Measurements from ENCODE around the gene PRUNE1.

The PRUNE1 gene

DNA sequence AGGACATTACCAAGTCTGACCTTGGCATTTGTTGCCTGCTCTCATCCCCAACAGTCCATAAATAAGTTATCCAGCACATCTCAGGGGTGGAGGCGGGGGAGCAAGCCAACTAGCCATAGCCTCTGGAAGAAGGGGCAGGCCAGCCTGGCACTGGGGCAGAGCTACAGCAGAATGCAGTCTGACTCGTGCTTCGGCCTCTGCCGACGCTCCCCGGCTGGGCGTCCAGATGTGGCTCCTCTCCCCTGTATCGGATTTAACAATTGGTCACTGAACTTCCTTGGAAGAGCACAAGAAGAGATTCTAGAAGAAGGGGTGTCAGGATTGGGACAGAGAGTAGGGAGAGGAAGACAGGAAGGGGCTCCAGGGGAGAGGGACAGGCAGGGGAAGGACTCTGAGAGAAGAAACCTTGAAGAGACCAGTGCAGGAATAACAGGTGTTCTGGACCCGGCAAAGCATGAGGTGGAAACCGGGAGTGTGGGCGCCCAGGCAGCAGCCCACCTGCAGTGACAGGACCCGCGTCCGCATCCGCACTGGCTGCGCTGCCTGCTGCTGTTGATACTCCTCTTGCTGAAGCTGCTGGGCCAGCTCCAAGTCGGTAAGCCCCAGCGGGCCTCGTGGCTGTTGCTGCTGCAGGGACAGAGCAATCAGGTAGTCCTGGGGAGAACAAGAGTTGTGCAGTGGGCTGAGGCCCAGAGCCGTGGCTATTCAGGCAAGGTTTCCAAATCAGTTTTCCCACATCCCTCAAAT is 10.9 kb upstream of the PRUNE1 start:
- Histone ChIP-seq H3K4me2 (ENCODE audit: low read depth, low read length) (no peak overlapping the region), H3K4me3 (ENCODE audit: low read length) (no peak overlapping the region), H3K36me3 (replicated peaks; ENCODE audit: insufficient read depth, low read length) (no peaks in the 10 kb centered on the region)

DNA sequence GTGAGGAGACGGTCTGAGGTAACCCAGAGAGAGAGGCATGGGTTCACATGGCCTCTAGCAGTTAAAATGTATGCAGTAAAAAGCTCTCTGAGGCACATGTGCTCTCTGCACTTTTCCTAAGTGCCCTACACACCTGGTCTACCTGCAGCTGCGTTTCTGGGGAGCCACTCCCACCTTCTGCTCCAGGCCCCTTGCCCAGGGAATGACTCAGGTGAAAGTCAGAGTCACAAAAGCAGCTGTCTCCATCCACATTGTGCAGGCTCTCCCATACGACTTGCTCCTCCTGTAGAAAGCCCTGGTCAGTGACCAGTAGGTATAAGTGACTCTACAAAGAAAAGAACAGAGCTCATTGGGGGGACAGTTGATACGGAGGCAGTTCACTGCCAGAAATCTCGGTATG is 10.3 kb upstream of the PRUNE1 start:
- H3K9me3 ChIP-seq (replicated peaks; ENCODE audit: insufficient read depth, low read length): no peaks in the 10 kb centered on the region
- H4K20me1 ChIP-seq (ENCODE audit: insufficient read depth, low read length): no peaks in the 10 kb centered on the region
- no peak overlapping the region for H3K4me2 ChIP-seq (ENCODE audit: low read depth, low read length)
- no peak for DNase-seq
- TF ChIP-seq EZH2 (optimal IDR thresholded peaks at IDR 0.05; ENCODE audit: low read depth, low read length): no peak
- TF ChIP-seq, protein P1, sequence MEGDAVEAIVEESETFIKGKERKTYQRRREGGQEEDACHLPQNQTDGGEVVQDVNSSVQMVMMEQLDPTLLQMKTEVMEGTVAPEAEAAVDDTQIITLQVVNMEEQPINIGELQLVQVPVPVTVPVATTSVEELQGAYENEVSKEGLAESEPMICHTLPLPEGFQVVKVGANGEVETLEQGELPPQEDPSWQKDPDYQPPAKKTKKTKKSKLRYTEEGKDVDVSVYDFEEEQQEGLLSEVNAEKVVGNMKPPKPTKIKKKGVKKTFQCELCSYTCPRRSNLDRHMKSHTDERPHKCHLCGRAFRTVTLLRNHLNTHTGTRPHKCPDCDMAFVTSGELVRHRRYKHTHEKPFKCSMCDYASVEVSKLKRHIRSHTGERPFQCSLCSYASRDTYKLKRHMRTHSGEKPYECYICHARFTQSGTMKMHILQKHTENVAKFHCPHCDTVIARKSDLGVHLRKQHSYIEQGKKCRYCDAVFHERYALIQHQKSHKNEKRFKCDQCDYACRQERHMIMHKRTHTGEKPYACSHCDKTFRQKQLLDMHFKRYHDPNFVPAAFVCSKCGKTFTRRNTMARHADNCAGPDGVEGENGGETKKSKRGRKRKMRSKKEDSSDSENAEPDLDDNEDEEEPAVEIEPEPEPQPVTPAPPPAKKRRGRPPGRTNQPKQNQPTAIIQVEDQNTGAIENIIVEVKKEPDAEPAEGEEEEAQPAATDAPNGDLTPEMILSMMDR (IDR thresholded peaks at IDR 0.05; ENCODE audit: low read length): no peak
- no peak for TF ChIP-seq EZH2phosphoT487 (IDR thresholded peaks at IDR 0.05; ENCODE audit: low read length)
- H3K9me2 ChIP-seq (replicated peaks; ENCODE audit: insufficient read depth, low read length): no peaks in the 10 kb centered on the region
- peaks cover 5% of the 10 kb centered on the region for H3K4me1 ChIP-seq (ENCODE audit: low read length)
- no peaks in the 10 kb centered on the region for H3K36me3 ChIP-seq (replicated peaks; ENCODE audit: insufficient read depth, low read length)
- H3K4me3 ChIP-seq (ENCODE audit: low read length): no peak overlapping the region
- H2AFZ ChIP-seq (ENCODE audit: low read length): no peak overlapping the region
- H3K79me2 ChIP-seq (ENCODE audit: low read length): no peaks in the 10 kb centered on the region
- H3K27ac ChIP-seq (ENCODE audit: low read length): no peak overlapping the region
- H3F3A ChIP-seq (ENCODE audit: insufficient read depth, low read length): no peaks in the 10 kb centered on the region
- no peak overlapping the region for H3K9ac ChIP-seq (ENCODE audit: low read length)
- no peaks in the 10 kb centered on the region for H3K27me3 ChIP-seq (replicated peaks; ENCODE audit: insufficient read depth, low read length)

More for the DNA sequence above, 10.9 kb upstream of the PRUNE1 start:
- no peak for DNase-seq
- Histone ChIP-seq H3K27ac (ENCODE audit: low read length) (no peak overlapping the region), H2AFZ (ENCODE audit: low read length) (no peak overlapping the region), H3K9me3 (replicated peaks; ENCODE audit: insufficient read depth, low read length) (no peaks in the 10 kb centered on the region), H3K79me2 (ENCODE audit: low read length) (no peaks in the 10 kb centered on the region), H3K9ac (ENCODE audit: low read length) (no peak overlapping the region), H3K27me3 (replicated peaks; ENCODE audit: insufficient read depth, low read length) (no peaks in the 10 kb centered on the region), H3K4me1 (ENCODE audit: low read length) (peaks cover 5% of the 10 kb centered on the region), H4K20me1 (ENCODE audit: insufficient read depth, low read length) (no peaks in the 10 kb centered on the region), H3F3A (ENCODE audit: insufficient read depth, low read length) (no peaks in the 10 kb centered on the region), H3K9me2 (replicated peaks; ENCODE audit: insufficient read depth, low read length) (no peaks in the 10 kb centered on the region)
- TF ChIP-seq EZH2phosphoT487 (IDR thresholded peaks at IDR 0.05; ENCODE audit: low read length) (no peak), EZH2 (optimal IDR thresholded peaks at IDR 0.05; ENCODE audit: low read depth, low read length) (no peak)
- TF ChIP-seq, protein P1 (IDR thresholded peaks at IDR 0.05; ENCODE audit: low read length): no peak

DNA sequence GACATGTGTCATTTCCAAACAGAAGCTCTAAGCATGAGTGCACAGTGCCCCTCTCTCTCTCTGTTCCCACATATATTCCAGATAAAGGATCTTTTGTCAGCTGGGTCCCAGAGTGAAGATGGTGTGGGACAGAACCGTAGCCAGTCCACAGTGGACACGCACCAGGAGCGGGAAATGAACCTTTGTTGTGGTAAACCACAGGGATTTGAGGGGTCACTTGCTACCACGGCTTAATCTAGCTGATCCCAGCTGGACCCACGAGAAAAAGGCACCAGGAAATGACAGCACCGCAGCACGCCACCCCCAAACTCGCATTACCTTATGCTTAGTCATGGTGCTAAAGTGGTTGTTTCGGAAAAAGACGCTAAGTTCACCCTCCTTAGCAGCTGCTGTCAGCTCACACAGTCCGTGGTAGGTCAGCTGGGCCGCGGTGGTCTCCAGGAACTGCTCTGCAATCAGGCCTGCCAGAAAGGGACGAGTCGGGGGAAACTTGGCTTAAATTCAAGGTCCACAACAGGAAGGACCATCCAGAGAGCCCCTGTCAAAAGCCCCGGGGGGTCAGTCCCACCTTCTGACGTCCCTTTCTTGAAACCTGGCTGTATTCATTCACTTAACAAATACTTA is 9.1 kb upstream of the PRUNE1 start:
- Histone ChIP-seq H3K4me1 (ENCODE audit: low read length) (peaks cover 8% of the 10 kb centered on the region), H2AFZ (ENCODE audit: low read length) (no peak overlapping the region), H3K79me2 (ENCODE audit: low read length) (no peaks in the 10 kb centered on the region), H3F3A (ENCODE audit: insufficient read depth, low read length) (no peaks in the 10 kb centered on the region), H4K20me1 (ENCODE audit: insufficient read depth, low read length) (no peaks in the 10 kb centered on the region), H3K9me2 (replicated peaks; ENCODE audit: insufficient read depth, low read length) (no peaks in the 10 kb centered on the region), H3K36me3 (replicated peaks; ENCODE audit: insufficient read depth, low read length) (no peaks in the 10 kb centered on the region), H3K4me3 (ENCODE audit: low read length) (no peak overlapping the region), H3K9ac (ENCODE audit: low read length) (no peak overlapping the region), H3K9me3 (replicated peaks; ENCODE audit: insufficient read depth, low read length) (no peaks in the 10 kb centered on the region), H3K4me2 (ENCODE audit: low read depth, low read length) (no peak overlapping the region), H3K27me3 (replicated peaks; ENCODE audit: insufficient read depth, low read length) (no peaks in the 10 kb centered on the region), H3K27ac (ENCODE audit: low read length) (no peak overlapping the region)
- TF ChIP-seq, protein P1 (IDR thresholded peaks at IDR 0.05; ENCODE audit: low read length): no peak
- no peak for TF ChIP-seq EZH2phosphoT487 (IDR thresholded peaks at IDR 0.05; ENCODE audit: low read length)
- no peak for TF ChIP-seq EZH2 (optimal IDR thresholded peaks at IDR 0.05; ENCODE audit: low read depth, low read length)
- no peak for DNase-seq
